ENCODE measurements around the gene FNDC3A. TPM values are rescaled to one million over a fixed set of nuclear protein-coding genes. Genes with fewer than 3 reads are reported as not detected.

Gene FNDC3A
- total RNA-seq, 2 donors from 2014 or later: 48.2 to 86.3 TPM

DNA sequence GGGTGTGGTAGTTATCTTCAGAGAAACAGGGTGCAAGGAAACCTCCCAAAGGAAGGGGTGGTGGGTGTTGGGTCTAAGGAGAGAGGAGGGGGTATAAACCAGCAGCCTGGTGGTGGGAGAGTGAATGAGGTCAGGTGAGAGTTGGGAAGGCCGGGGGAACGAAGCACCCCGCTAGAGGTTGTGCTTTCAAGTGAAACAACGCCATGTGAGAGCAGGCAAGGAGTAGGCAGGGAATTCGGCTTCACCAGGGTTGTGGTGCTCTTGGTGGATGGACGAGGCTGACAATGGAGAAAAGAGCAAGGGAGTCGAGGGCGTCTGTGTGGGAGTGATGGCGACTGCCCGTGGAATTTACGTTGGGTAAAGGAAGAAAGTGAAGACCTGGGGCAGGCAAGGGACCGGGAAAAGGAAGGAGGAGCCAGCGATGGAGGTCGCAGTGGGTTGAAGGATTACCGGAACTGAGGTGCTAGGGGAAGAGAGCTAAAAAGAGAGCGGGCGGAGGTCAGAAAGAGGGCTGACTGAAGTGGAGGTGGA lies 242.3 kb downstream of the FNDC3A start:
- TF ChIP-seq CTCF (IDR thresholded peaks at IDR 0.05): no peak
- no peak overlapping the region for H3K4me3 ChIP-seq
- H3K36me3 ChIP-seq: no peaks in the 10 kb centered on the region
- H3K4me1 ChIP-seq (ENCODE audit: control insufficient read depth in 1 of 2, low read depth in 2 of 2): peaks cover 5 to 18% of the 10 kb centered on the region in 2 donors
- no peak for DNase-seq (ENCODE audit: low spot score)
- H3K27me3 ChIP-seq (replicated peaks; ENCODE audit: insufficient read depth): peaks cover 5% of the 10 kb centered on the region
- no peaks in the 10 kb centered on the region for H3K9me3 ChIP-seq
- no peak overlapping the region for H3K27ac ChIP-seq
- ATAC-seq (ENCODE audit: insufficient number of reproducible peaks, low FRiP score, low read depth): no peak

GRCh38 chr13:49218493-49219051 lies 242.9 kb downstream of the FNDC3A start:
- Histone ChIP-seq H3K36me3 (no peaks in the 10 kb centered on the region), H3K4me3 (no peak overlapping the region), H3K4me1 (ENCODE audit: control insufficient read depth in 1 of 2, low read depth in 2 of 2) (peaks cover 5 to 18% of the 10 kb centered on the region in 2 donors), H3K27me3 (replicated peaks; ENCODE audit: insufficient read depth) (peaks cover 5% of the 10 kb centered on the region), H3K27ac (no peak overlapping the region), H3K9me3 (no peaks in the 10 kb centered on the region)
- ATAC-seq (ENCODE audit: insufficient number of reproducible peaks, low FRiP score, low read depth): no peak
- no peak for DNase-seq (ENCODE audit: low spot score)
- no peak for TF ChIP-seq CTCF (IDR thresholded peaks at IDR 0.05)

GRCh38 chr13:49219647-49220035 lies 243.9 kb downstream of the FNDC3A start:
- peaks cover 5% of the 10 kb centered on the region for H3K27me3 ChIP-seq (replicated peaks; ENCODE audit: insufficient read depth)
- no peak for DNase-seq (ENCODE audit: low spot score)
- no peak for TF ChIP-seq CTCF (IDR thresholded peaks at IDR 0.05)
- H3K27ac ChIP-seq: no peak overlapping the region
- H3K4me1 ChIP-seq (ENCODE audit: control insufficient read depth in 1 of 2, low read depth in 2 of 2): peaks cover 5 to 18% of the 10 kb centered on the region in 2 donors
- no peak for ATAC-seq (ENCODE audit: insufficient number of reproducible peaks, low FRiP score, low read depth)
- peak overlapping the region; percentile 66 for H3K4me3 ChIP-seq
- H3K36me3 ChIP-seq: no peaks in the 10 kb centered on the region
- no peaks in the 10 kb centered on the region for H3K9me3 ChIP-seq

- no peak for DNase-seq (ENCODE audit: low spot score)
- no peak for ATAC-seq (ENCODE audit: insufficient number of reproducible peaks, low FRiP score, low read depth)
- no peak within 1 kb of the TSS for H3K27ac ChIP-seq
- H3K4me1 ChIP-seq (ENCODE audit: control insufficient read depth in 1 of 2, low read depth in 2 of 2): peaks cover 5 to 18% of the 10 kb centered on the region in 2 donors
- H3K4me3 ChIP-seq: peak within 1 kb of the TSS; percentile 66
- TF ChIP-seq CTCF (IDR thresholded peaks at IDR 0.05): peak; percentile 5
- no peaks in the 10 kb centered on the region for H3K9me3 ChIP-seq
- H3K27me3 ChIP-seq (replicated peaks; ENCODE audit: insufficient read depth): peaks cover 5% of the 10 kb centered on the region
- H3K36me3 ChIP-seq: no peaks in the 10 kb centered on the region
These were observed 244.5 kb downstream of the FNDC3A start, which contains the start of gene MLNR for GRCh38 chr13:49220036-49220855. TSS of gene MLNR (plus strand) at chr13:49220338. CDS start at chr13:49220338, 0 bp downstream.

- Histone ChIP-seq H3K4me3 (peak overlapping the region; percentile 66), H3K27ac (no peak overlapping the region), H3K36me3 (no peaks in the 10 kb centered on the region), H3K4me1 (ENCODE audit: control insufficient read depth in 1 of 2, low read depth in 2 of 2) (peaks cover 5 to 18% of the 10 kb centered on the region in 2 donors), H3K27me3 (replicated peaks; ENCODE audit: insufficient read depth) (peaks cover 5% of the 10 kb centered on the region), H3K9me3 (no peaks in the 10 kb centered on the region)
- no peak for DNase-seq (ENCODE audit: low spot score)
- no peak for ATAC-seq (ENCODE audit: insufficient number of reproducible peaks, low FRiP score, low read depth)
- no peak for TF ChIP-seq CTCF (IDR thresholded peaks at IDR 0.05)
These were observed 245.3 kb downstream of the FNDC3A start for GRCh38 chr13:49220856-49221589.
